GM18870 (cell line): ENCODE results near the gene APMAP.
"Not testable (repeated sequence)": the region's sequence is repeated elsewhere in the genome, so short reads cannot be mapped to it uniquely, and the experiment has no call there.

ENCODE experiments used
- ATAC-seq: cut with Tn5 transposase; IDR thresholded peaks from one replicate; pipeline ENCODE4 v1.9.1; 2021; ENCODE audit warnings: moderate library complexity; ENCODE audit not compliant: unreplicated experiment

The APMAP gene

DNA sequence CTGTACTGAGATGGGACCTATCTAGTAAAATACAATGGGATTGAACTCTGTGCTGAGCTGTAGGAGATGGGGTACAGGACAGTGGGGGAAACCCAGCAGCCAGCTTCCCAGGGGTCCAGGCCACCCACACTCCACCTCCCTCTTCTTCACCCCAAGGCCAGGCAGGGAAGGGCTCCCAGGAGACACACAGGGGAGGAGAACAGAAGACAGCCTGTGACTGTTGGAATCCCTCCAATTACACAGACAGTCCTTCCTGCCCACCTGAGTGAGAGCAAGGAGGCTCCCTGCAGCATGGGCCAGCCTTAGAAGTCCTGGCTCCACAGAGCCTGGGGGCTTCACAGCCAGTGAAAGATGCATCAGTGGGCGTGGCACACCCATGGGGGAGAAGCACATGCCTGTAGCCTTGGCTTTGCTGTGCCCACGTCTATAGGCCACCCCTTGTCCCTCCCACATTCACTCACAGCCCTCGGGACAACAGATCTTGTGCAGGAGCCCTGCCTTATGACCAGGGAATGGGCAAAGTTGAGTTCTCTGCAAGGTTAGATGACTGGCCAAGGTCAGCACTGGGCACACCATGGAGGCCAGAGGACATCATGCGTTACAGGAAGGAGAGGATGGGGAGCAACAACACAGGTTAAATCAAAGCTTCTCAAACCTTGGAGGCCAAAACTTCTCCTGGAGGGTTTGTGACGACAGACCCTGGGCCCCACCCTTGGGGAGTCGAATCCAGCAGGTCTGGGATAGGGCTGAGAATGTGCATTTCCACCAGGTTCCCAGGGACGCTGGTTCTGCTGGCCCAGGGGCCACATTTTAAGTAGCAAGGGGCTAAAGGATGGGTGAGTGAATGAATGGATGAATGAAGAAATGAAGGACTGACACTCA lies 55.8 kb downstream of the APMAP start:
- no peak for ATAC-seq

GRCh38 chr20:24935766-24936525 lies 56.6 kb downstream of the APMAP start:
- ATAC-seq, result no peak

GRCh38 chr20:24935140-24935539 lies 57.4 kb downstream of the APMAP start:
- no peak for ATAC-seq

GRCh38 chr20:24934716-24935115 lies 57.8 kb downstream of the APMAP start:
- no peak for ATAC-seq

DNA sequence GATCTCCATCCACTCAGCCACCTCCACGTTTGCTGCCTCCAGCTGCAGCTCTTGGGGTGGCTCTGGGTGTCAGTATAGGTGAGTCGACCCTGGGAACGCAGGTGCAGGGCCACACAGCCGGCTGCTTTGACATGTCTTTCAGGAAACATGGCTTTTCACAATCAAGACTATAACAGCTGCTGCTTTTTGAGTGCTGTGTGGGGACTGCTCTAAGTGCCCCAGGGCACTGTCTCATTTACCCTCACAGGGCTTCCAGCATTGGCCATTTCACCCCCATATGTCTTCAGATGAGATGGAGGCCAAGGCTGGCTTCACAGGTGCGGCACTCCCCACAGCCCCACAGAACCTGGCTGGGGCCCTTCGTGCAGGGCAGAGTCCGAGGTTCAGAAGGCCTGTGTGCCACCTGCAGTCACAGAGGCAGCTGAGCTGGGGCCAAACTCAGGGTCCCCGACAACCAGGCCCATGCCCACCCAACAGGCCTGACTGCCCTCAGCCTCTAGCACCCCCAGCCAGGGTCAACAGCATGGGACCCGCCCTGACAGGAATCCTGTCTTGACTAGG lies 58.4 kb downstream of the APMAP start:
- no peak for ATAC-seq

DNA sequence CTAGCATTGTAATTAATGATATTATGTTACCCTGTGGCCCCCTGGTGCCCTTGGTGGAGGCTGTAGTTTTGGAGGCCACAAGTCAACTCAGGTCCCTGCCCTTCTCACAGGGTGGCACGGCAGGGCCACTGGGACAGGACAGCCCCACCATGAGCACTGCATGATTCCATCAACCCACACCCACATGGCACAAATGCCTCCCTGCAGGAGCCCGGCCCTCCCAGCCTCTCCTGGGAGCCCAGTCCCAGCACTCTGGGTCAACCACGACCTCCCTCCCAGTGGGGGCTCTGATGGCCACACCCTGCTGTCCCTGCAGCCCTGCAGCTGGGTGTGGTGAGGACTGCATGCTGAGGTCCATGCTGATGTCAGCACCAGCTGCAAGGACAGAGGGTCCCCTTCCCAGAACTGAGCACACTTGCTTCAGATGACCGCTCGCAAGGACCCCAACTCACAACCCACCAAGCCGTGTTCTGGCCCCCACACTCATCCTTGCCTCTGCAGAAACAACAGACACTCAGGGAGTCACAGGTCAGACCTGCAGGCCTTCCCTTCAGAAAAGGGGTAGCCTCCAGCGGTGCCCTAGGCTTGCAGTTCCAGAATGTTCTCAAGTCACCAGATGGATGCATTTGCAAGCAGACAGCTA lies 59.2 kb downstream of the APMAP start:
- ATAC-seq, result no peak

- not testable (repeated sequence) for ATAC-seq
Measured at GRCh38 chr20:24931893-24932292, 60.7 kb downstream of the APMAP start.

- not testable (repeated sequence) for ATAC-seq
Measured at GRCh38 chr20:24930724-24931688, 61.5 kb downstream of the APMAP start.

GRCh38 chr20:24929867-24930723 lies 62.5 kb downstream of the APMAP start:
- ATAC-seq, result not testable (repeated sequence)

GRCh38 chr20:24929259-24929658 lies 63.3 kb downstream of the APMAP start:
- ATAC-seq, result not testable (repeated sequence)

GRCh38 chr20:24920706-24921105 lies 71.8 kb downstream of the APMAP start:
- not testable (repeated sequence) for ATAC-seq

- ATAC-seq, result not testable (repeated sequence)
Measured at GRCh38 chr20:24919665-24920064, 72.9 kb downstream of the APMAP start.

- ATAC-seq, result no peak
Measured at GRCh38 chr20:24918579-24919566, 73.7 kb downstream of the APMAP start.

DNA sequence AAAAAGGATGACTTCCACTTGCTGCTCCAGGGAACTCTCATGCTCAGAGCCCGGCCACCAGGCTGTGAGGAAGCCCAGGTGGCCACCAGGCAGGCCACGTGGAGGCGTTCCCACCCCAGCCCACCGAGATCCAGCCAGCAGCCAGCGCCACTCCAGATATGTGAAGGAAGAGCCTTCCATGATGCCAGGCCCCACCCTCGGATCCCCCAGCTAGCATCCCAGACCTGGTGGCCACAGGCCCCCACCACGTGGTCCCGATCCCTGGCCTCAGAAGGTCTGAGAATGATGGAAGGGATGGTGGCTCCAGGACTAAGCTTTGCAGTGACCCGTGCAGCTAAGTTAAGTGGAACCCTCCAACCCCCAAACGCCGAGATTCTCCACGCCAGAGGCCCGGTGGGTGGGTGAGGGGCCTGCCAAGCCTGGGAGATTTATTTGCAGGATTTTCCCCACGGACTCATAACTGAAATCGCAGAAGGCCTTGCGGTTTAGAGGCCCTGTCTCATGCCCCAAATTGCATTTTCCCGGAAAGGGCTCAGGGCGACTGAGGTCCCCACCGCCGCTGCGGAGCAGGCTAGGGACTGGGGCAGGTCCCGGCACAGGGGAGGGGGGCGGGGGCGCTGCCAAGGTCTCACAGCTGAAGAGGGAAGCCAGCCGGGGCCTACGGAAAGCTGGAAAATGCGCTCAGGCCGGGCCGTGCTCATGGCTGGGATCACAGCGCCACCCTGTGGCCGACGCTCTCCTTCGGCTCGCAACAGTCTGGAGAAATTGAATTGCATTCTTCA lies 74.6 kb downstream of the APMAP start:
- ATAC-seq, result no peak

DNA sequence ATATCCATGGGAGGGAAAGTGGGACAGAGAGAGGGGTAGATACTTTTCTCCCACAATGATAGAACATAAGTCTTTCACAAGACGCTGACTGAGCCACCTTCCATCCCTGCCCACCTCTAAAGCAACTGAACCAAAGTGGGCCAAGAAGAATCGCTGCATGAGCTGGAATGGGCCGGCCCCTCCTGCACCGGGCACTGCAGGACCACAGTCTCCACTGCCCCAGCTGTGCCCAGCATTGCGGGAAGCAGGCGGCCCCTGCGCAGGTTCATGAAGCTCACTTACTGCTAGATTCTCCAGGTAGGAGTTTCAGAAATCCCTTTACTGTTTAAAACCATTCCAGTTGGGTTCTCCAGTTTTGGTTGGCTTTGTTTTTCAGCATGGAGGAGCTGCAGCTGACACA lies 75.5 kb downstream of the APMAP start:
- no peak for ATAC-seq

GRCh38 chr20:24916412-24916811 lies 76.1 kb downstream of the APMAP start:
- no peak for ATAC-seq

DNA sequence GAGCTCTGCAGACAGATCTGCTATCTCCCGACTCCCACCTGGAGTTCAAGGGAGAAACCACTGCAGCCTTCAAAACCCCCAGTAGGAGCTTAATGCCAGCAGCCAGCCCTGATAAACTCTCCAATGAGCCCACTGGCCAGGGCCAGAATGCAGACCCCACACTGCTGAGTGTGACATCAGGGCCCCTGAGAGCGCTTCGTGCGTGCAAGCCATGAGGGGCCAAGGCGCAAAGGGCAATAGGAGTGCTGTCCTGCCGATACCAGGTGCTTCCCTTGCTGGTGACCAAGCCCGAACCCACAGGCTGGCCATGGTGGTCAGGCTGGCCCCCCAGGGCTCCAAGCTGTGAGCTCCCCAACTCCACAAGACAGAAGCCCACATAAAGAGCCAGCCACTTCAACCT lies 76.7 kb downstream of the APMAP start:
- ATAC-seq, result no peak
